ENCODE results near the gene ICE1.
"Not testable (repeated sequence)": the region's sequence is repeated elsewhere in the genome, so short reads cannot be mapped to it uniquely, and the experiment has no call there.

ICE1 gene

GRCh38 chr5:5409151-5409810 is 13.2 kb upstream of the ICE1 start:
- POLR2A ChIA-PET: no interaction called here
- CTCF ChIA-PET: interaction anchor here (1.2 to 2.1 kb wide), 2 partner anchors 10 to 12 kb away, joined by 6 to 10 read pairs; no protein-coding TSS in a partner anchor
- DNase-seq (ENCODE audit: low read depth, low spot score): no peak
- H3K4me3 ChIP-seq (ENCODE audit: low read depth, low read length): no peak overlapping the region
- no peak for TF ChIP-seq CTCF (IDR thresholded peaks at IDR 0.05; ENCODE audit: insufficient read depth, low read length, missing control alignments)

- CTCF ChIA-PET; DNase-seq (ENCODE audit: low read depth, low spot score); H3K4me3 ChIP-seq (ENCODE audit: low read depth, low read length); POLR2A ChIA-PET: not testable (repeated sequence)
Observed at GRCh38 chr5:5413856-5414255, 8.6 kb upstream of the ICE1 start.

- no peak for TF ChIP-seq CTCF (IDR thresholded peaks at IDR 0.05; ENCODE audit: insufficient read depth, low read length, missing control alignments)
- no peak for DNase-seq (ENCODE audit: low read depth, low spot score)
- POLR2A ChIA-PET: no interaction called here
- H3K4me3 ChIP-seq (ENCODE audit: low read depth, low read length): no peak overlapping the region
- CTCF ChIA-PET: interaction anchor here (1.5 to 5.2 kb wide), 4 partner anchors 11 to 272 kb away, joined by 6 to 43 read pairs (median 9); no protein-coding TSS in a partner anchor
Observed at GRCh38 chr5:5414999-5415398, 7.5 kb upstream of the ICE1 start.

- ChIA-PET CTCF (interaction anchor here (1.2 to 7.8 kb wide), 7 partner anchors 9 to 545 kb away, joined by 3 to 176 read pairs (median 43); partner anchors contain the start of gene ADAMTS16), POLR2A (no interaction called here)
- H3K4me3 ChIP-seq (ENCODE audit: low read depth, low read length): no peak overlapping the region
- no peak for TF ChIP-seq CTCF (IDR thresholded peaks at IDR 0.05; ENCODE audit: insufficient read depth, low read length, missing control alignments)
- no peak for DNase-seq (ENCODE audit: low read depth, low spot score)
Observed at GRCh38 chr5:5416733-5417132, 5.7 kb upstream of the ICE1 start.

GRCh38 chr5:5418006-5418405 is 4.5 kb upstream of the ICE1 start:
- ChIA-PET CTCF (interaction anchor here (1.1 to 7.8 kb wide), 14 partner anchors 10 to 552 kb away, joined by 3 to 176 read pairs (median 14); partner anchors contain the start of gene ADAMTS16), POLR2A (no interaction called here)
- no peak for TF ChIP-seq CTCF (IDR thresholded peaks at IDR 0.05; ENCODE audit: insufficient read depth, low read length, missing control alignments)
- DNase-seq (ENCODE audit: low read depth, low spot score): no peak
- no peak overlapping the region for H3K4me3 ChIP-seq (ENCODE audit: low read depth, low read length)

- ChIA-PET POLR2A (no interaction called here), CTCF (interaction anchor here (0.5 to 7.8 kb wide), 36 partner anchors 10 to 1772 kb away, joined by 3 to 176 read pairs (median 4); partner anchors contain the start of gene ADAMTS16)
- H3K4me3 ChIP-seq (ENCODE audit: low read depth, low read length): no peak overlapping the region
- TF ChIP-seq CTCF (IDR thresholded peaks at IDR 0.05; ENCODE audit: insufficient read depth, low read length, missing control alignments): no peak
- DNase-seq (ENCODE audit: low read depth, low spot score): no peak
Observed at GRCh38 chr5:5418764-5419163, 3.7 kb upstream of the ICE1 start.

Measured in AG04449 (cell line).